CD4-positive, alpha-beta T cell treated with Interleukin-6 at 100 ng/mL for 8 hours (primary cell): ENCODE results near the gene MYBL2.
"Not testable (repeated sequence)": the region's sequence is repeated elsewhere in the genome, so short reads cannot be mapped to it uniquely, and the experiment has no call there.

Experiments used
- DNase-seq: peaks from one replicate; pipeline ENCODE4 v3.0.0-alpha.2; 2020; ENCODE audit warnings: mixed read lengths, low spot score

The MYBL2 gene

DNA sequence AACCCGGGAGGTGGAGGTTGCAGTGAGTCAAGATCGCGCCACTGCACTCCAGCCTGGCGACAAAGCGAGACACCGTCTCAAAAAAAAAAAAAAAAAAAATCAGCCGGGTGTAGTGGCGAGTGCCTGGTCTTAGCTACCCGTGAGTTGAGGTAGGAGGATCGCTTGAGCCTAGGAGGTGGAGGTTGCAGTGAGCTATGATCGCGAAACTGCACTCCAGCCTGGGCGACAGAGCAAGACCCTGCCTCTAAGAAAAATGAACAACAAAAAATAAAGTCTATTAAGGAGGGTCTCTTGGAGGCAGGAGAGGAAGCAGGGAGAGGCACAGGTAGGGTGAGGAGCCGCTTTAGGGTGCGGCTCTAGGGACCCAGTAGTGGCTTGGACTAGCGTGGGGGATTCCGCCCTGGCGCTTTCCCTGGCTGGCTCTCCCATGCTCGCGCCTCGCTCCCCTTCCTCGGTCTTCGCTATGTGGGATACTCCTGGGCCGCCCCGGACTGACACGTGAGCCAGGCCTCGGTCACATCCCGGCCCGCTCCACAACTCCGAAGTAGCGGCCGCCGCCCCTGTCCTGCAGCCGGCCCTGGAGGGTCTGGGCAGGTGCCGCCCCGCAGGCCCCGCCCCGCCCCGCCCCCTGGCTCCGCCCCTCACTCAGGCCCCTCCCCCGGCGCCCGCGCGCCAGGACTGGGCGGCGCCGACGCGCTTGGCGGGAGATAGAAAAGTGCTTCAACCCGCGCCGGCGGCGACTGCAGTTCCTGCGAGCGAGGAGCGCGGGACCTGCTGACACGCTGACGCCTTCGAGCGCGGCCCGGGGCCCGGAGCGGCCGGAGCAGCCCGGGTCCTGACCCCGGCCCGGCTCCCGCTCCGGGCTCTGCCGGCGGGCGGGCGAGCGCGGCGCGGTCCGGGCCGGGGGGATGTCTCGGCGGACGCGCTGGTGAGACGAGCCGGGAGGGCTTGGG is at the start of gene MYBL2:
TSS of gene MYBL2 (plus strand) at position 739 of the 953 bp plus-strand sequence. CDS start at position 909, 170 bp downstream.
- peak; percentile 56 for DNase-seq

DNA sequence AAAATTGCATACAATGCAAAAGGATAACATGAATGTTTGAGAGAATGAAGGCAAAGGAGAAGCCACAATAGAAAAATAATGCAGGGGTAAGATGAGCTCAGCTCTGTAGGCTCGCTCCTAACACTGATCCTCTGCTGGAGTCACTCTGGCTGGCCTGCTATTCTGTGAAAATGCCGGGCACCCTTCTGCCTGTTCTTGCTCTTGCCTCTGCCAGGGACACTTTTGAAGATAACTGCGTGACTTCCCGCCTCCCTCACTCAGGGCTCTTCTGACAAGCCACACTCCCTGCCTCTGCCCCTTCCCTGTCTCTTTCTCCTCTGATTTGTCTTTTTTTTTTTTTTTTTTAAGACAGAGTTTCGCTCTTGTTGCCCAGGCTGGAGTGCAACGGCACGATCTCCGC is 35.3 kb upstream of the MYBL2 start:
- DNase-seq, result no peak

DNA sequence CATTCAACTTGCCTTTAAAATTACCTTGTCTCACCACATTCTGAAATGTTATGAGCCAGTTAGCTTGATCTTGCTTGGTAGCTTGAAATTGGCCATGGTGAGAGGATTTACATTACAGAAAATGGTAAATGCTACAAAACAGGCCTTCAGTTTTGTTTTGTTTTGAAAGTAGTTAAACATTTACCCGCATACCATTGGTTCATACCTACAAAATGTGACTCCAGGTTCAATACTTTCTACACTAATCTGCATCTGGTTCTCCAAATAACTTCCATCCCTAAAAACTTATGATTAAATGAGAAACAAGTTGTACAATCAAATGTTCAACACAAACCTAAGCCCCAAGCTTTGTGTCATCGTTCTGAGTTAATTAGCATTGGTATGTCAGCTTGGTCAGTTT is 30.5 kb upstream of the MYBL2 start:
- no peak for DNase-seq

DNA sequence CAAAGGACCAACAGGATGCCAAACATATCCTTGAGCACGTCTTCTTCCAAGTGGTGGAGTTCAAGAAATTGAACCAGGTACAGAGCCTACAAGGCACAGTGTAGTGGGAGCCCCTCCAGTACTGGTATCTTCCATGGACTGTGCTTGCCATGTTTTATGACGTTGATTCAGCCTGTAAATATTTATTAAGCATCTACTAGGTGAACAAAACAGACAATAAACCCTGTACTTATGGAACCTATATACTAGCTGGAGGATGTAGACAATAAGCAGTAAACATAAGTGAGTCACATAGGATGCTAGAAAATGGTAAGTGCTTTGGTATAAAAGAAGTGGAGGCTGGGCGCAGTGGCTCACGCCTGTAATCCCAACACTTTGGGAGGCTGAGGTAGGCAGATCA is 24.4 kb upstream of the MYBL2 start:
- DNase-seq, result no peak

DNA sequence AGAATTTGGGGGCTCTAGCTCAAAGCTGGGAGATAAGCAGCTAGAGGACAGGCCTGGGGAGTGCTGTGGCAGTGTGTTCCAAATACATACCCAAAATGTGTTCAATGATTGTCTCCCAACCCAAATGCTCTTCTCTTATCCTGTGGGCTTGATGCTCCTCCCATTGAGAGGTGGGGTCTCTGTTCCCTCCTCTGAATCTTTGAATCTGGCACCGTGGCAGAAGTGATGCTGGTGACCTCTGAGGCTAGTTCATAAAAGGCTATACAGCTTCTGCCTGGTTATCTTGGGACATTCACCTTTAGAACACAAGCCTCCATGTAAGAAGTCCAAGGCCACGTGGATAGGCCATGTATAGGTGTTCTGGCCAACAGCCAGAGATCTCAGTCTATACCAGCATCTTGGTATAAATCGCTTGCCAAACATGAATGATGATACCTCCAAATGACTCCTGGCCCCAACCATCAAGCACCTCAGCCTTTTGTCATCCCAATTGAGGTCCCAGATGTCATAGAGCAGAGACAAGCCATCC is 15.9 kb upstream of the MYBL2 start:
- no peak for DNase-seq

DNA sequence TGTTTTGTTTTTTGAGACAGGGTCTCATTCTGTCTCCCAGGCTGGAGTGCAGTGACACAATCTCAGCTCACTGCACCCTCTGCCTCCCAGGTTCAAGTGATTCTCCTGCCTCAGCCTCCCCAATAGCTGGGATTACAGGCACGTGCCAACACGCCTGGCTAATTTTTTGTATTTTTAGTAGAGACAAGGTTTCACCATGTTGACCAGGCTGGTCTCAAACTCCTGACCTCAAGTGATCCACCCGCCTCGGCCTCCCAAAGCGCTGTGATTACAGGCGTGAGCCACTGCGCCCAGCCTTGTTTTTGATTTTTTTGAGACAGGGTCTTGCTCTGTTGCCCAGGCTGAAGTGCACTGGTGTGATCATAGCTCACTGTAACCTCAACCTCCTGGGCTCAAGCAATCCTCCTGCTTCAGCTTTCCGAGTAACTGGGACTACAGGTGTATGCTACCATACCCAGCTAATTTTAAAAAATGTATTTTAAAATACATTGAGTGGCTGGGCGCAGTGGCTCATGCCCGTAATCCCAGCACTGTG is 15.2 kb upstream of the MYBL2 start:
- DNase-seq, result not testable (repeated sequence)

DNA sequence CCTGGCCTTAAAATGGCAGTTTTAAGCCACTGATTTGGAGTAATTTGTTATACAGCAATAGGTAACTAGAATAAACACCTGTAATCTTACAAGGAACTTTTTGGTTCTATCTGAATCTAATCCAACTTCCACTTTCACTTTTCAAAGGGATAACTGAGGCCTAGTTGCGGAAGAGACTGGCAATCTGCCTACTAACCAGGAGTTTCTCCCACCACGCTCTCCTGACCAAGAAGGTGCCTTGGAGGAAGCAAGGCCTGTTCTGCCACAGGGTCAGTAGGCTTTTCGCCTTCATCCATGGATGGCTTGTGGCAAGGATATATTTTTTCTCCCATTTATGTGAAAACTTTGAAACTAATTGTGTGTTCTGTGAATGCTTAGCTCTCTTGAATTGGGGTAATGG is 12.9 kb upstream of the MYBL2 start:
- no peak for DNase-seq

DNA sequence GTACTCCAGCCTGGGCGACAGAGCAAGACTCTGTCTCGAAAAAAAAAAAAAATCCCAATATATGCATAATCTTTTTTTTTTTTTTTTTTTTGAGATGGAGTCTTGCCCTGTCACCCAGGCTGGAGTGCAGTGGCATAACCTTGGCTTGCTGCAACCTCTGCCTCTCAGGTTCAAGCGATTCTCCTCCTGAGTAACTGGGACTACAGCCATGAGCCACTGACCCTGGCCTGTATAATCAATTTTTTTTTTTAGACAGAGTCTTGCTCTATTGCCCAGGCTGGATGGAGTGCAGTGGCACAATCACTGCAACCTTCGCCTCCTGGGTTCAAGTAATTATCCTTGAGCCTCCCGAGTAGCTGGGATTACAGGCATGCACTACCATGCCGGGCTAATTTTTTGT is 11.7 kb upstream of the MYBL2 start:
- DNase-seq, result not testable (repeated sequence)

DNA sequence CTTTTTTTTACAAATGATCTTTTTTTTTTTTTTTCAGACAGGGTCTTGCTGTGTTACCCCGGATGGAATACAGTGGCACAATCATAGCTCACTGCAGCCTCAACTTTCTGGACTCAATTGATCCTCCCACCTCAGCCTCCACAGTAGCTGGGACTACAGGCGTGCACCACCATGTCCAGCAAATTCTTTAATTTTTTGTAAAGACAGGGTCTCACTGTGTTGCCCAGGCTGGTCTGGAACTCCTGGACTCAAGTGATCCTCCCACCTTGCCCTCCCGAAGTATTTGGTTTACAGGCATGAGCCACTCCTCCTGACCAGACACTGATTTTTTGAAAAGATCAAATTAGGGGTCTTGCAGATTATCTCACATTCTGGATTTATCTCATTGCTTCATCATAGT is 11.0 kb upstream of the MYBL2 start:
- no peak for DNase-seq

DNA sequence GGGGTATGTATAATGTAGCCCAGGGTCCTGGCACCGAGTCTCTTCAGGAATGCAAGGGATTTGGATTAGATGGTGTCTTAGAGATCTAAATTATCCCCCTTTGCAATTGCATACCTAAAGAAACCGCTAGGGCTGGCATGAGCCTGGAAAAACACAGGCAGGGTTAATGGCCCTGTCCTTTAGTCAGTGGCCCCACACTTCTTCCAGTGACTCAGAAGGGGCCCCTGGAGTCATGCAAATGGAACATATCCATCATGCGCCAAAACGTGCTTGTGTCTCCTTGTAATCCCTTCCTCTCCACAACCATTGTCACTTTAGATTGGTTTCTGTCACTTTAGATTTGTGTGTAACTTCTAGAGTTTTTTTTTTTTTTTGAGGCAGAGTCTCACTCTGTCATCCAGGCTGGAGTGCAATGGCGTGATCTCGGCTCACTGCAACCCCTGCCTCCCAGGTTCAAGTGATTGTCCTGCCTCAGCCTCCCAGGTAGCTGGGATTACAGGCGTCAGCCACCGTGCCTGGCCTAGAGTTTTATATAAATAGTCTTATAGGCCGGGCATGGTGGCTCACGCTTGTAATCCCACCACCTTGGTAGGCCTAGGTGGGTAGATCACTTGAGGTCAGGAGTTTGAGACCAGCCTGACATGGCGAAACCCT is 8.7 kb upstream of the MYBL2 start:
- DNase-seq, result no peak

DNA sequence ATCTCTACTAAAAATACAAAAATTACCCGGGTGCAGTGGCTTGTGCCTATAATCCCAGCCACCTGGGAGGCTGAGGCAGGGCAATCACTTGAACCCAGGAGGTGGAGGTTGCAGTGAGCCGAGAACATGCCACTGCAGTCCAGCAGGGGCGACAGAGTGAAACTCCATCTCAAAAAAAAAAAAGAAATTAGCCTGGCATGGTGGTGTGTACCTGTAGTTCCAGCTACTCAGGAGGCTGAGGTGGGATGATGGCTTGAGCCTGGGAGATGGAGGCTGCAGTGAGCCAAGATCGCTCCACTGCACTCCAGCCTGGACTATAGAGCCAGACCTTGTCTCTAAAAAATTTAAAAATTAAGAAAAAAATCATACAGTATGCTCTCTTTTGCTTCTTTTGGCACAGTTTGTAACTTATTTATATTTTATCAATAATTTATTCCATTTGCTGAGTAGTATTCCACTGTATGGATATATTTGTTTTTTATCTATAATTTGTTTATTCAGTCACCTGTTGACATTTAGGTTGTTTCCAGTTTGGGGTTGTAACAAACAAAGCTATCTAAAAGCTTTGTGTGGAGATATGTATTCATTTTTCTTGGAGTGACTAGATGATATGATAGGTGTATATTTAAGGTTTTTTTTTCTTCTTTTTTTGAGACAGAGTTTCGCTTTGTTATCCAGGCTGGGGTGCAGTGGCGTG is 8.0 kb upstream of the MYBL2 start:
- DNase-seq, result no peak

DNA sequence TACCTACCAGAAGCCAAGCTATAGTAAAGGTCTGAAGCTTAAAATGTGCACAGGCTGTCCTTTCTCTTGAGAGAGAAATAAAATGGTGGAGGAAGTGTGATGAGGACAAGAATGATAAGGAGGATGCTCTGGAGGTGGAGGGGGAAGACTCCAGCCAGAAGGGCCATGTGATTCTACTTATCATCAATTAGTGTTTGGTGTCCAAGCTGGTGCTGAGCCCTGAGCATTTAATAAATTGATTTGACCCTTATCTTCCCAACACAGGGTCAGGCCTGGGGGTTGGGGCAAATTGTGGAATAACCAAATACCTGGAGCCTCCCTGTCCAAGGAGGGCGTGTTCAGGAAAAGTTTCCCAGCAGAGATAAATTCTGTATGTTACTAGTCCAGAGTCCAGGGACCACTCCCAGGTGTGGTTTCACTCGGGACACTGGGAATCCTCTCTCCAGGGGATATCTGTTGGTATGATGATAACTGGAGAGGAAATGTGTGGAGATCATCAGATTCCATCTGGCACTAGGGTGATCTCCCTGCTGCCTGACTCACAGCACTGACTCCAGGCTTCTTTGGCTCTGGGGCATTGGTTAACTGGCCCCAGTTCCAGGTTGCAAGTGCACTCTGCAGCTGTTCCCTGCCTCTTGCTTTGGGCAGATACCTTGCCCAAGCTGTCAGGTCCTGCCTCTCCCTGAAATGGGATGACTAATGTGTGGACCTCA is 3.8 kb upstream of the MYBL2 start:
- DNase-seq, result no peak

DNA sequence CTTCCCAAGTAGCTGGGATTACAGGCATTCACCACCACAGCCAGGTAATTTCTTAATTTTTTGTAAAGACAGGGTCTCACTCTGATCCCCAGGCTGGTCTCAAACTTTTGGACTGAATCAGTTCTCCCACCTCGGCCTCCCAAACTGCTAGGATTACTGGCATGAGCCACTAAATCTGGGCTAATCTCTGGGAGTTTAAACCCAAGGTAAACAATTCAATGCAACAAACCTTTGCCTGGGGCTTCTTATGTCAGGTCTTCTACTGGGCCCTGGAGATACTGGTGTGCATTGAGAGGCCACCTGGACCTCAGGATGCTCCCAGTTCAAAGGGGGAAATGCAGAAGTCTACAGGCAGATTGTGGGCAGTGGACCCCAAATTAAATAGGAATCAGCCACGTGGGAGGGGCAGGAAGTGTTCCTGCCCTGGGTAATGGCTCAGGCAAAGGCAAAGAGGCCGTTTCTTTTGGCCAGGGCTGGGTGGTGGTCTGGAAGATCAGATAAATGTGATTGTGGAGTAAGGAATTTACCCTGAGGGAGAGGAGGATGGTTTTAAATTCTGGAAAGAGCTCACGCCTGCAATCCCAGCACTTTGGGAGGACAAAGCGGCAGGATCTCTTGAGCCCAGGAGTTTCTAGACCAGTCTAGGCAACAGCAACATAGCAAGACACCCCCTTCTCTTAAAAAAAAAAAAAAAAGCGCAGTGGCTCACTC is 1.3 kb upstream of the MYBL2 start:
- DNase-seq, result no peak

DNA sequence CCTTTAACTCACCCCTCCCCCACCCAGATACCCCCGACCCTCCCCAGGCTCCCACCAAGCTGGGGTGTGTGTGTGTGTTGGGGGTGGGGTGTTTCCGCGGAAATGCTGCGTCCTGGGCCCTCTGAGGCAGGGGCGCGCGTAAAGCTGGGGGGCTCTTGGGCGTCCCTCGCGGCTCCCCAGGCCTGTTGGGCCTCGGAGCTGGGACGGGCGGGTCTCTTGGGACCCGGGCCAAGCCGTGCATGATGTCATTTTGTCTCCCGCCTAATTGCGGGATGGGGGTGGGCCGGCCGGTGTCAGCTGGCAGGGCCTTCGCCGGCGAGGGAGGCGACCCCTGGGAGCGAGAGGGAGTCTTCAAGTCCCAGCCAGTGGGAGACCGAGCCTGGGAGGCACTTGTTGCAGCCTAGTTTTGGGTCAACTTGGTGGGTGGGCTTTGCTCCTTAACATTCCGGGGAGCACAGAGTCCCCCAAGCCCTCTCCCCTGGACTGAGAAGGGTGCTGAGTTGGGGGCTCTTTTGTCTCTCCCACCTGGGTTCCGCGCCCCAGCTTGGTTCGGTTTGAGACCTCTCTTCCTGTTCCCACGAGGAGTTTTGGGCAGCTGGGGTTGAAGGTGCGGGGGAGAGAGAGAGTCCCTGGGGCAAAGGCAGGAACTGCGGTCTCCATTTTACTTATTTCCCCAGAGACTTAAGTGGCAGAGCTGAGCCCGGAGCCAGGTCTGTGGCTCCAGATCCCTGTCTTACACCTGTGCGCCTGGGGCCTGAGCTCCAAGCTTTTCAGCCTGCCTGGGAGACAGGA is 623 bp downstream of the MYBL2 start:
- DNase-seq, result no peak

DNA sequence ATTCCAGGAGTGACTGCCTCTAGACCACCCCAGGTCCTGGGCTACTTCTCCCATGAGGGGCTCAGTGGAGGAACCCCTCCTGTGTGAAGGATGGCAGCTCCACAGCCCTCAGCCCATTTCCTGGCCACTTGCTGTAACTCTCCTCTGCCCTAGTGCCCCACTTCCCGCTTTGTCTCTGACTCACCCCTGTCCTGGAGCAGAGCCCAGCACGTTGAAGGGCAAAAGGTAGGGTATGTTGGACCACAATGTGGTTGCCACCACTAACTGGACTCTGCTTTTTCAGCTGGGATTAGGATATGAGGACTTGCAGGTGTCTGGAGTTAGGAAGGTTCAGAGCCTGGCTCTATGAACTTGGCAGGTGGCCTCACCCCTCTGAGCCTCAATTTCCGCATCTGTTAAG is 2.4 kb downstream of the MYBL2 start:
- DNase-seq, result no peak

DNA sequence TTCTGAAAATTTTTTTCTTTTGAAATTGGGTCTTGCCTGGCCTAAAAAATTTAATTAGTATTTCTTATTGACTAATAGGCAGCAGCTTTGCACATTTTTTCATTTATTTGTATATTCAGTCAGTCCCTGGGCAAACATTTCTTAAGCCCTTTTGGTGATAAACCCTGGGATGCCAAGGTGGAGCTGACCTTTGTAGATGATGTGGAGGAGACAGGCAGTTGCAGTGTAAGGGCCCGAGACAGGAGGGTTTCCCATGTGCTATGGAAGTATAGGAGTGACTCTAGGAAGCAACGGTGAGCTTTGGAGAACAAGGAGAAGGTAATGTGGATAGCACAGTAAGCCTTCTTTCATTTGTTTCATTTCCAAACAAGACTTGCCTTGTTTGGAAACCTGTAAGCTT is 3.5 kb downstream of the MYBL2 start:
- DNase-seq, result no peak

DNA sequence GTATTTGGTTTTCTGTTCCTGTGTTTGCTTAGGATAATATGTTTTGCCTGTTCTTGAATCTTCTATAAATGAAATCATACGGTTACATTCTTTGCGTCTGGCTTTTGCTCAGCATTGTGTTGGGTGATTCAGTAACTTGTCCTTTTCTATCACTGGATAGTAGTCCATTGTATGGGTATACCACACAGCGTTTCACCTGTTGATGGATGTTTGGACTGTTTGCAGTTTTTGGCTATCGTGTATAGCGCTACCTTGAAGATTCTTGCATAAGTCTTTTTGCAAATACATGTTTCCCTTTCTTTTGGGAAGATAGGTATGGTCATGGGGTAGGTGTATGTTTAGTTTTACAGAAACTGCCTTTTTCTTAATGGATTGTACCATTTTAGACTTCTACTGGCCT is 9.5 kb downstream of the MYBL2 start:
- no peak for DNase-seq

DNA sequence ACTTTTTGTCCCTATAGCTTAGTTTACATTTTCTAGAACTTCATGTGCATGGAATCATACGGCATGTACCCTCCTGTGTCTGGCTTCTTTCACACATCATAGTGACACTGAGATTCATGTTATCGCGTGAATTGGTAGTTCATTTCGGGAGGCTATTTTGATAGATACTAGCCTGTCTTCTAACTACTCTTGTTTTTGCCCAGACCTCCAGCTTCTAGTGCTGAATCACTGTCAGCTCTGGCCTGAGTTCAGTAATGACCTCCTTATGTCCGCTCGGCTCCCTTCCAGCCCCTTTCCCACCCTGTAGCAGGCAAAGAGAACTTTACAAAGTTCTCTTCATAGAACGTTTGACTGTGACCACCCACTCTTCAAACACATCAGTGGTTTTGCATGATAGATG is 14.1 kb downstream of the MYBL2 start:
- DNase-seq, result no peak

DNA sequence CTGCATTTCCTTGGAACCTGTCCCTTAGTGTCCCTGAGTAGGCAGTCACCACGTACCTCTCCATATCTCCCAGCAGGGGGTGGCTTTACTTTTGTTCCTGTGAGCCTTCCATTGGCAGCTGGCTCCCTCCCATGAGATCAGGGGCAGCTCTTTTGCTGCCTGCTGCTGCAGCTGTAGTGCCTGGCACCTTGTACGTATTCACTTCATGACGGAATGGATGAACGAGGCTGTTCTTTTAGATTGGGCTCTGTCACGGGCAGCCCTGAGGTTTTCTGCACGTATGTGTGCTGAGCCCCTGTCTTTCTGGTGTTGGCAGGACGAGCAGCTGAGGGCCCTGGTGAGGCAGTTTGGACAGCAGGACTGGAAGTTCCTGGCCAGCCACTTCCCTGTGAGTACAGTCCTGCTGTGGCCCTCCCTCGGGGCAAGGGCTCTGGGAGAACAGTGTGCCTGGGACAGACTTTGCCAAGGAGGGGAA is 14.6 kb downstream of the MYBL2 start:
- no peak for DNase-seq

DNA sequence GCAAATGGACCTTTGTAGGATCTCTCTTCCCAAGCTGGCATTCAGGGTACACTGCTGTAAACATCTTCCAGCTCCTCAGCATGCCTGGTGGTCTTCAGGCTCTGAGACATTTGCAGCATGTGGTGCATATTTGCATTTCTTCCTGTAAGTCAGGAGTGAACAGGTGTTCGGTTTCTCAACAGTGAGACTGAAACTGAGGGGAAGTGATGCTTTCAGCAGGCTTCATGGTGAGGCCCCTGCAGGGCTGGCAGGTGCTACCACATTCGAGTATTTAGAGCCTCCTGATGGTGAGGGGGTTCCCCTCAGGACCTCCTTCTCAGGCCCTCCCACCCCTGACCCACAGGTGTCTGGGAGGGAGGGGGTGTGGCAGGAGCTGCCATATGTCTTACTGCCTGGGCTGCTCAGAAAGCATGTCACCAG is 15.1 kb downstream of the MYBL2 start:
- DNase-seq, result no peak
